Measurements from ENCODE around the gene UPF2.
"Not testable (repeated sequence)": the region's sequence is repeated elsewhere in the genome, so short reads cannot be mapped to it uniquely, and the experiment has no call there.

UPF2 gene

DNA sequence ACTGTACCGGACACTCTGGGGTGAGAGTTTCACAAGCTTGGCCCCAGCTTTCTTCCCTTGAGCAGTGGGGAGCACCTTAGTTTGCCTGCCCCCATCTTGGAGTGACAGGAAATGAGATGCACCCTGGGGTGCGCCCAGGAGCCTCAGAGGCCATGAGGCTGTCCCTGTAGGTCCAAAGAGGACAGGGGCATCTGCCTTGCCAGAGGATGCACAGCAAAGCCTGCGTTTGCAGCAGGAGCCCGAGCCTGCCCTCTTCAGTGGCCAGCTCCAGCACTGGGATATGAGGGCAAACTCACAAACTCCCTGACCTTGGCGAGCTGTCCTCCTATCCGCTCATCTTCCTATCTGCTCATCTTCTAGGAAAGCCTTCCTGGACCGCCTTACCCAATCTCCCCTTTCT, 140.0 kb downstream of the UPF2 start:
- DNase-seq (ENCODE audit: low read depth, low spot score): no peak

DNA sequence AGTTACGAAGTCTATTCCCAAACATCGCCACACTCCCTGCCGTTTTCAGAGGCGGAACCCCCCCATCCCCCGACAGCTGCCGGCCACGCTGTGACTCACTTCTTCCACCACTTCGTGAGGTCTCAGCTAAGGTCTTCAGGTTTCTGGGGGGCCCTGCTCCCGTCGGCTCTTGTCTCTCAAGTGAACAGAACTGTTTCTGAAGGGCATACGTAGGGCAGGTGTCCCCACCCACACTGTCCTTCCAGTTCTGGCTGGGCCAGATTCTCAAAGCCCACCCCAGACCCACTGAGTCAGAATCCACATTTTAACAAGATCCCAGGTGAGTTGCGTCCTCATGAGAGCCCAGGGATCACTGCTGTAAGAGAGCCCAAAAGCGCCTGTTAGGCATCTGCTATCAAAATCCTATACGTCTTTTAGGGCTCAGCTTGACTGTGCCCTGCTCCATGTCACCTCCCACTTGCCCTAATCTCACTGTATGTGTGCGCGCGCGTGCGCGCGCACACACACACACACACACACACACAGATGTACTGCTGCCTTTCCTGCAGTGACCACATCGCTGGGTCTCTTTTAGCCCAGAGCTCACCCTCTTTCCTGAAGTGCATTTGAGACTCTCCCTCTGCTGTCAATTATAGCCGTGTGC, 140.7 kb downstream of the UPF2 start:
- DNase-seq (ENCODE audit: low read depth, low spot score): no peak

GRCh38 chr10:11901454-11901832, 141.2 kb downstream of the UPF2 start:
- DNase-seq (ENCODE audit: low read depth, low spot score): no peak

DNA sequence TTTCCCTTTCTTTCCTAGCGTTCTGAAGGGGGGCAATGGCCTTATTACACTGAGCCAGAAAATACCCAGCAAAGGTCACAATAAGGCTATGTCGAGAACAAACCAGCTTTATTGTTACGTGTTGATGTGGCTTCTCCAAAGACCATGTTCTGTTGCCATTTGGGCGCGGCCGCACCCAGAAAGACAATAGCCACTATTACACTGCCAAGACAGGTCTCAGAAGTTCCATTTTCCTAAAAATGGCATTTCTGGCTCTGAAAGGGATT, 141.6 kb downstream of the UPF2 start:
- no peak for DNase-seq (ENCODE audit: low read depth, low spot score)

- DNase-seq (ENCODE audit: low read depth, low spot score): no peak
Measured at GRCh38 chr10:11899067-11899876, 143.3 kb downstream of the UPF2 start.

DNA sequence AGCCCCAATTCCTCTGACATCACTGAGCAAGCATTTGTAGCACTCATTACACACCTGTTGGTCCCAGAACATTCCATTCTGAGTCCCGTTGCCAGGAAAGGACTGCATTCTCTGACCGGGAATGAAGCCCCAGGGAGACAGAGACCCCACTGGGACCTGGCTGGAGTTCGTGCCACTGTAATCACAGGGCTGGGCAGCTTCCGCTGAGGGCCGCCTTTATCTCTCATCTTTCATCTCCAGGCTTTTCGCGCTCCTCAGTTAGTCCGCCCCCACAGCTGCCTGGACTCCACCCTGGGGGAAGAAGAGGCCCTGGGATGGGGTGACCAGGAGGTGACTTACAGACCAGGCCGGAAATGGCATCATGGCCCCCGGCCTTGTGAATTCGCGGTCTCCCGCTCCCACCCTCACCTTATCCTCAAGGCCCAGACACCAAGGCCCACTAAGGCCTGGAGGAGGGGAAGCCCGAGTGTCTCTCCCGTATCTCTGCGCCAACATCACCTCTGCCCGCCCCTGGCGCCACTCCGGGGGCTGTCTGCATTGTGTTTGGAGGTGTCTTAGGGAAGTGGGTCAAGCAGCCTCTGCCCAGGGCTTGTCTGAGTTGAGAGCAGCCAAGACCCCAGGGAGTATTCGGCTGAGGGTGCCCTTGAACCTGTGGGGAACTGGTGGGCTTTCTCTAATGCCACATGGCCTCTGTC, 144.1 kb downstream of the UPF2 start:
- no peak for DNase-seq (ENCODE audit: low read depth, low spot score)

- no peak for DNase-seq (ENCODE audit: low read depth, low spot score)
Measured at GRCh38 chr10:11898033-11898371, 144.6 kb downstream of the UPF2 start.

DNA sequence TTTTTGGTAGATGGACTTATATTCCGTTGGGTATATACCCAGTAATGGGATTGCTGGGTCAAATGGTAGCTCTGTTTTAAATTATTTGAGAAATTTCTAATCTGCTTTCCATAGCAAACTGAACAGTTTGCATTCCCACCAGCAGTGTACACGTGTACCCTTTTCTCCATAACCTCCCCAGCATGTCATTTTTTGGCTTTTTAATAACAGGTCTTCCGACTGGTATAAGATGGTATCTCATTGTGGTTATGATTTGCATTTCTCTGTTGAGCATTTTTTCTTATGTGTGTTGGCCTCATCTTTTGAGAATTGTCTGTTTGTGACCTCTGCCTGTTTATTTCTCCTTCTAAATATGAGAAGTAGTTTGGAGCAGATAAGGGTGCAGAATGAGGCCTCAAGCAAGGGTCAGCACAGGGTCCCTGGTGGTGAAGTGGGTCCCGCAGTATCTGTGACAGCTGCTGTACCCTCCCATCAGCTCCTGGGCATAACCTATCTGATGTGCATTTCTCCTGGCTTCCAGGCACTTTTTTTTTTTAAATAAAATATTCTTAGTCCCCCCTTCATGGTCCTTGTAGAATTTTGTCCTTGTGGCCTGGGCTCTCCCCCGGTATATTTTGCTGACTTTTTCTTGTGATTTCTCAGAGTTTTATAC, 145.9 kb downstream of the UPF2 start:
- DNase-seq (ENCODE audit: low read depth, low spot score): no peak

- no peak for DNase-seq (ENCODE audit: low read depth, low spot score)
Measured at GRCh38 chr10:11895598-11895997, 147.0 kb downstream of the UPF2 start.

- DNase-seq (ENCODE audit: low read depth, low spot score): no peak
Measured at GRCh38 chr10:11895108-11895466, 147.5 kb downstream of the UPF2 start.

- DNase-seq (ENCODE audit: low read depth, low spot score): no peak
Measured at GRCh38 chr10:11894381-11895107, 148.1 kb downstream of the UPF2 start.

- DNase-seq (ENCODE audit: low read depth, low spot score): no peak
Measured at GRCh38 chr10:11893749-11894278, 148.8 kb downstream of the UPF2 start.

DNA sequence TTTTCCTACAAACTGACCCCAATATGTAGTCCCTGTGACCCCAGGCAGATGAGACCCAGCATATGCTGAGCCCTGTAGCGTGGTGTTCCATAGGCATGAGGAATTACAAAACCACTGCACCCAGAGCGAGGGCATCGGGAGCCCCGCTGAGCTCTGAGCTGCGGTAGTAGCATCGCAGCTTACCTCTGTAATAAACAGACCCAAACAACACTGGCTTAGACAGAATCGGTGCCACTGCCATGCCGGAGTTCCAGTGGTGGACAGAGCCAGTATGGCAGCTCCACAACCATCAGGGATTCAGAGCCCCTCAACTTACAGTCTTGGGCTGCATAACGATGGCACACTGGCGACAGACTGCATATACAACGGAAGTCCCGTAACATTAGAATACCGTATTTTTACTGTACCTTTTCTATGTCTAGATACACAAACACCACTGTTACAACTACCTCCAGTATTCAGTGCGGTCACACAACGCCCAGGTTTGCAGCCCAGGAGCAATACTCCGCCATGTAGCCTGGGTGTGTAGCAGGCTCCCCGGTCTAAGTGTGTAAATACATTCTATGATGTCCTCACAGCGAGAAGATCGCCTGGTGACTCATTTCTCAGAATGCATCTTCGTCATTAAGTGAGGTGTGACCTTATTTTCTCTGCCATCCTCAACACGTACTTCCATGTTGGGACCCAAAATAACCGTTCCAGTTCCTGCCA, 150.7 kb downstream of the UPF2 start:
- no peak for DNase-seq (ENCODE audit: low read depth, low spot score)

GRCh38 chr10:11889263-11889662, 153.3 kb downstream of the UPF2 start:
- not testable (repeated sequence) for DNase-seq (ENCODE audit: low read depth, low spot score)

DNA sequence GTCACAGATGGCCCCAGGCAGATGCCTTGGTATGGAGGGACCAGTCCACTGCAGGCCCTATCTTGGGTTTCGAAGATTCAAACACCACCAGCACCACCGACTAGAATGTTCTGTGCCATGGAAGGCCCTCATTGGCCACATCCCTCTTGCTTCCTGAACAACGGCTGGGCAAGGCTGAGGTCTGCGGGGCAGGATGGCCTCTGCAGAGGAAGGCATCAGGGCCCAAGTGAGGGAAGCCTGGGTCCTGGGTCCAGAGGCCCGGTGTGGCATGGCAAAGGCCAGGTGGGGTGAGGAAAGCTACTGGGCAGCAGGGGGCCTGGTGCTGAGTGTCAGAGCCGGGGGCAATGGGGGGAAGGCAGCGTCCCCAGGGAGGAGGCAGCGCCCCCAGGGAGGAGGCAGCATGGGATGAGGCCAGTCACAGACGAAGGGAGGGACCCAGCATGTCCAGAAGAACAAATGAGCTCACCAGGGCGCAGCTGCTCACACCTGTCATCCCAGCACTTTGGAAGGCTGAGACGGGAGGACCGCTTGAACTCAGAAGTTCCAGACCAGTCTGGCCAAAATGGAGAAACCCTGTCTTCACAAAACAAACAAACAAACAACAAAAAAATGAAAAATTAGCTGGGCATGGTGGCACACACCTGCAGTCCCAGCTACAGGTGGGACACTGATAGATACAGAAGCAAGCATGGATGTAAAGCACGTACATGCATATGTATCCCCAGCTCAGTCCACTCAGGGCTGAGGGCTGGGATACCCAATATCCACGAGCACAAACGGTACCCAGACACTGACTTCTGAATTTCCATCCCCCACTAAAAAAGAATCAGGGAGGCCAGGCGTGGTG, 155.0 kb downstream of the UPF2 start:
- no peak for DNase-seq (ENCODE audit: low read depth, low spot score)

GRCh38 chr10:11886851-11887250, 155.8 kb downstream of the UPF2 start:
- DNase-seq (ENCODE audit: low read depth, low spot score): no peak

DNA sequence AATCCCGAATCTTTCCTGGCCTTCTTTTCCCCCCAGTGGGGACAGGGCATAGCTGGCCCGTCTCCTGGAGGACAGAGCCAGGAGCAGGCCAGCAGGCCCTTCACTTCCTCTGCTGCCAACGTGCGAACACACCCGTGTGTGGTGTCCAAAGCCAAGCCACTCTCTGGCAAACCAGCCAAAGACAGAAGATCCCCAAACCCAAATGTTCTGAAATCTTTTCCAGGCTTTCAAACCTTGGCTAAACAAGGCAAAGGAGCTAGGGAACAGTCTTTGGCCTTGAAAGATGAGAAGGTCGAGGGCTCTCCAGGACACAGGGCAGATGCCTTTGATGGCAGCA, 156.5 kb downstream of the UPF2 start:
- no peak for DNase-seq (ENCODE audit: low read depth, low spot score)

- DNase-seq (ENCODE audit: low read depth, low spot score): no peak
Measured at GRCh38 chr10:11885437-11886137, 157.0 kb downstream of the UPF2 start.

DNA sequence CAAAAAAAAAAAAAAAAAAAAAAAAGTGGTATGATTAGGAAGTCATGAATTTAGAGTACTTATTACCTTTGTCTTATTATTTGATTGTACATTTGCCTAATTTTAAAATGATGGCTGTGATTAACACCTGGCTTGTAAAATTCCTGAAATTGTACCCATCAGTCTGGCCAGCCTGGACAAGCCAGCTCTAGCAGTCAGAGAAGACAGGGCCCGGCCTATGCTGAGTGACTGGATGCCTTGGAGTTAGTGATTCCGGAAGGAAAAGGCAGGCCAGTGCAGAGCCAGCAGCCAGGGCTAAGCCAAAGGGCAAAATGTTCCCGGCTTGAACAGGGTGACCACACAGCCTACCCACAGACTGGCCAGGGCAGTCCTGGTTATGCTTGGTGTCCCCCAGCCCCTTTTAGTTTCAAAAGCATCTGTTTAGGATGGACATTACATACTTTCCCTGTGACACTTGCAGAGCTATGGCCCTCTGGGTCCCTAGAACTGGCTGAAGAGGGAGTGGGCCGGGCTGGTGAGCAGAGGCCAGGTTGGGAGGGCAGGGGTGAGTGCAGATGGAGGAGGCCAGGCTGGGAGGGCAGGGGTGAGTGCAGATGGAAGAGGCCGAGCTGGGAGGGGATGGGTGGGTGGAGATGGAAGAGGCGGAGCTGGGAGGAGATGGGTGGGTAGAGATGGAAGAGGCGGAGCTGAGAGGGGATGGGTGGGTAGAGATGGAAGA, 157.7 kb downstream of the UPF2 start:
- no peak for DNase-seq (ENCODE audit: low read depth, low spot score)
